Activated T-helper 1 cell treated with anti-CD3 and anti-CD28 coated beads, Interleukin-2, amount 50 U/mL, for 16 hours (primary cell): ENCODE measurements around the gene FMNL2.

Experiments used
- DNase-seq, 2 donors: peaks; one replicate each; pipeline ENCODE4 v3.0.0-alpha.2; 2020; ENCODE audit warnings: low read depth in 1 of 2, low spot score in 1 of 2

The FMNL2 gene

DNA sequence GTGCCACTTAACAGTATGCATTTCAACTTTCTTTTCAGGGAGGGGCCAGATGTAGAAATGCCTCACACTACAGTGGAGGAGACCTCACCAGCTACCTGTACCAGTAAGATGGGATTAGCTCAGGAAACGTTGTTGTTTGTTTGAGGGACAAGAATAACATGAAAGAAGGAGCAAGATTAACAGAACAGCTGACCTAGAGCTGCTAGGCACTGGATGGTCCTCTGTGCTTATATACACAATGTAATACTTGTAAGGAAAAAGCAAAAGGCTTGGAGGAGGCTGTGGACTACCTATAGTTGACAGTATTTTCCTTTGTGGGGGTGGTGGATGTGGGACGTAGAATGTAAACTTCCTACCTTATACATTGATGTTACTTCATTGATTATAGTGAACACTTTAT, 154.4 kb downstream of the FMNL2 start:
- no peak for DNase-seq

GRCh38 chr2:152490686-152491455, 155.9 kb downstream of the FMNL2 start:
- DNase-seq, result no peak

- DNase-seq, result no peak
Measured at GRCh38 chr2:152492131-152492530, 157.2 kb downstream of the FMNL2 start.

GRCh38 chr2:152492911-152493310, 157.9 kb downstream of the FMNL2 start:
- DNase-seq, result no peak

GRCh38 chr2:152493417-152493816, 158.4 kb downstream of the FMNL2 start:
- DNase-seq, result no peak

GRCh38 chr2:152493945-152494528, 159.1 kb downstream of the FMNL2 start:
- DNase-seq, result no peak

DNA sequence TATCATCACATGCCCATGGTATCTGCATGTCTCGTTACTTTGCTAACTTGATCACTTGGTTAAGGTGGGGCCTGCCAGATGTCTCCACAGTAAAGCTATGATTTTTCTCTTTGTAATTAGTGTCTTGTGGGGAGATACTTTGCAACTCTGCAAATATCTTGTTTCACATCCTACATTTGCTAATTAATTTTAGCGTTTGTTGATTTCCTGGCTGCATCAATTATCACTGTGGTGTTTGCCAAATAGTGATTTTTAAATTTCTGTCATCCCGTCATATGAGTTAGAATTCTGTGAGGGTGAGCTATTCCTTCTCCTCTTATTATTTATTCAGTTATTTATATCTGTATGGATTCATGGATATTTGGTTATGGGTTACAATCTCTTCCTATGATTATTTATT, 161.4 kb downstream of the FMNL2 start:
- no peak for DNase-seq

DNA sequence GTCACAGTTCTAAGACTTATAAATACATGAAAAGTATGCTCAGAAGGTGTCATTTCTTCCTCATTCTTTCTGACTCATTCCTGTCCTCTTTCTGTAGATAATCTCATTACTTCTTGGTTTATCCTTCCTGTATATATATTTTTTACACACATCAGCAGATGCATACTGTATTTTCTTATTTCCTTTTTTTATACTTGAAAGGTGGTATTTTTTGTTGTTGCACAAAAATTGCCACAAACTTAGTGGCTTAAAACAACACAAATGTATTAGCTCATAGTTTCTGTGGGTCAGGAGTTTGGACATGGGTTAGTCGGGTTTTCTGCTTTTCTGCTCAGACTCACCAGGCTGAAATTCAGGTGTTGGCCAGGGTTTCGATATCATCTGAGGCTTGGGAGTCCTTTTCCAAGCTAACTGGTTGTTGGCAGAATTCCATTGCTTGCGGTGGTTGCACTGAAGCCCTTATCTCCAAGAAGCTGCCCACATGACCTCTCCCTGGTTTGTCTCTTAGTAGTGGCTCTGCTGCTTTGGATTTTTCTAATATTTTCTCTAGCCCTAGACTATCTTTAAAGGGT, 162.6 kb downstream of the FMNL2 start:
- DNase-seq, result no peak

GRCh38 chr2:152499331-152499816, 164.4 kb downstream of the FMNL2 start:
- DNase-seq, result no peak

GRCh38 chr2:152499896-152500735, 165.1 kb downstream of the FMNL2 start:
- DNase-seq, result no peak

DNA sequence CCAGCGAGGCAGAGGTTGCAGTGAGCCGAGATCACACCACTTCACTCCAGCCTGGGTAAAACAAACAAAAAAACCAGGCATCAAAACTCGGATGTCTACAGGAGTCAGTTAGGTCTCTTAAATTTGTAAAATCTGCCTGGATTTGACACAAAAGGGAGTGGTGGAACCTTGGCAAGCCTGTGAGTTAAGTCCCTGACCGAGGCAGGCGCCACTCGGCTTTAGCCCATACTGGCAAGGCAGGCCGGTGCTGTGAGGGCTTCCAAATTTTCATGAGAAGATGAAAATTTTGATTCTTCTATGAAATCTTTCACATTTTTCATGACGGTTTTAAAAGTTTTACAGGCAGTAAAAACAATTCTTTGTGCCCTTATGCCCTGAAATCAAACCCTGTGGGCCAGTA, 165.8 kb downstream of the FMNL2 start:
- DNase-seq, result no peak

DNA sequence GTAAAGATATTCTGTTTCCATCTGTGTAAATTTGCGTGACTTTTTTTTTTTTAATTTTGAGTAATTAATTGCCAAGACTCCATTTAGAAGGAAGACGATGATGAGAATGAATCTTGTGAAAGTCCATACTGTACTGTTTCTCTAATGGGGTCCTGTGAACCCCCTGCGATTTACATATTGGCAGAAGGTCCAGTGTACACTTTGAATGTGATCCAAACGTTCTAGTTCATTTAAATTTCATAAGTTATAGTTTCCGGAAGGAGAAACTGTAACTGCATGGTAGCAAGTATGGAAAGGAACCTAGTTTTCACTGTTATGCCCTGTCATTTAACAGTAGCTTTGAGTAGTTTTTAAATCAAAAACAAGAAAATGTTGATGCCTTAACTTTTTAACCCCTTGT, 166.7 kb downstream of the FMNL2 start:
- no peak for DNase-seq

DNA sequence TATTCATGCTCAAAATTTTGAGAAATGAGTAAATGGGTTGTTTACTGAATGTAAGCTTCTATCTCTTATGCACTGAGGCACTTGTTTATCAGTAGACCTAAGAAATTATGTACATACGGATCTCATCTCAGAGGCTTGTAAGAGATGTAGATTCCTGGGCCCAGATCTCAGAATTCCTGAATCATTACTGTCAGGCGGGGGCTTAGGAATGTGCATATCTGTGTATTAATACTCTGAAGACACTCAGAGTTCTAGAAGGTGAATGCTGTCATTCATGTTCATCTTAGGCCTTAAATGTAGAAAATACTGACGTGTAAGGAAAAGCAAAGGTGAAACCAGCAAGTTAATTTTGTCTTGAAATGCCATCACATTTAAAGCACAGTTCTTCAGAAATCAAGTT, 169.6 kb downstream of the FMNL2 start:
- no peak for DNase-seq

DNA sequence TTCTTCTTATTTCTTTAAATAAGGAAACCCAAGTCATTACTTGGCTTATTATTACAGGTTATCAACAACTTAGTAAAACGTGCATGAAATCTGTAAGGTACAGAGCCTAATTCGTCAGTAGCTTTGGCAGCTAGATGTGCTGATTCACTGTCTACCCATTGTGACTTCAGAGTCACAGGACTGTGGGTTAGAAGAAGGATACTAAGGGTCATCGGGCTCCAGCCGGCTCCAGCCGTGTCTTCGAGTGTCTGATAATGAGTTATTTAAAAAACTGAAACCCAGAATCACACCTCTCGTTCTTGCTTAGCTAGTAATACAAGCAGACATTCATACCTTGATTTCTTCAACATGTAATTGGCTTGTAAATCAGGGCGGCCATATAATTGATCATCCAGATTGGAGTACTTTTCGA, 170.5 kb downstream of the FMNL2 start:
- DNase-seq, result no peak

- DNase-seq, result no peak
Measured at GRCh38 chr2:152506843-152507242, 171.9 kb downstream of the FMNL2 start.

DNA sequence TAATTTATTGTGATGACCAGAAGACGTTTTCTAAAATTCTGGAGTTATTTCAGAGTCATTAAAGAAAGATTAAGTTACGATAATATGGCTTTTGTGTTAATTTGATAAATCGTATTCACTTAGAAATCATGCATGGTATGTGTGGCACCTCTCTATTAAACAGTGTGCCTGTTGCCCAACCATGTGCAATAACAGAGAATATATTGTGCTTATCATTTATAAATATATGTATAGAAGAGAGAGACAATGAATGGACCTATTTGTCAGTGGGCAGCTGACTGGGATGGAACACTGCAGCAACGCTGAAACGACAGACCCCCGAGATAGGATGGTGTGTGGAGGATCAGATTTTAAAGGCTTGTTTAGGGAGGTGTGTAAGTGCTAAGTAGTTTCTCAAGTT, 172.9 kb downstream of the FMNL2 start:
- DNase-seq, result no peak

- DNase-seq, result no peak
Measured at GRCh38 chr2:152508446-152508845, 173.5 kb downstream of the FMNL2 start.

DNA sequence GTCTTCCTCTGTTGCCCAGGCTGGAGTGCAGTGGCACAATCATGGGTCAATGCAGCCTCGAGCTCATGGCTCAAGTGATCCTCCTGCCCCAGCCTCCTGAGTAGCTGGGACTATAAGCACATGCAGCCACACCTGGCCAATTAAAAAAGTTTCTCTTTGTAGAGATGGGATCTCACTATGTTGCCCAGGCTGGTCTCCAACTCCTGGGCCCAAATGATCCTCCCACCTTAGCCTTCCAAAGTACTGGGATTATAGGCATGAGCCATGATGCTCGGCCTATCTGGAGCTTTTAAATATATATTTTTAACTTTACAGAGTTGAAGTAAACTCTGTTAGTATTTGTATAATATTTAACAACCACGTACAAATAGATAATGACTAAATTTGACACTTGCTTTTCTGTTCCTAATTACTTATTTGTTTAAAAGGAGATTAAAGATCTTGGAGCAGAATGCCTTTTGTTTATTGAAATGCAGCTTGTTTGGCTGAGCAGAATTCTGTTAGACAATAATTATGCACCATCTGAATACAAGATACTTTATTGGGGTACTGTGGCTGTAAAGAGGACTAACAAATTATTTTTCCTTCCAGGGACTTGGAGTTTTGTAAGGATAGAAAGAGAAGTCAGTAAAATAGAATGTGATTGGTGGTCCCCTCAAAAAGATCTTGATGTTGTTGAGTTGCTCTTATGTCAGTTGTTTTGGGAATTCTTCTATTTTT, 175.0 kb downstream of the FMNL2 start:
- DNase-seq, result no peak

- DNase-seq, result no peak
Measured at GRCh38 chr2:152510621-152511020, 175.6 kb downstream of the FMNL2 start.

- no peak for DNase-seq
Measured at GRCh38 chr2:152511981-152512380, 177.0 kb downstream of the FMNL2 start.

GRCh38 chr2:152513029-152513428, 178.1 kb downstream of the FMNL2 start:
- no peak for DNase-seq
